Epithelial cell of esophagus (primary cell): Measurements from ENCODE around the gene MAB21L4.

Source experiments
- DNase-seq: peaks from one replicate; pipeline ENCODE4 v3.0.0; 2010; ENCODE audit warnings: low read depth
- H3K4me3 ChIP-seq: 2 replicates; pipeline ENCODE4 v1.5.1; 2011; ENCODE audit warnings: mild to moderate bottlenecking, low read length, control low read depth
- CTCF ChIP-seq: IDR thresholded peaks from 2 replicates; pipeline ENCODE4 v1.5.1; 2011; ENCODE audit warnings: low read depth, mild to moderate bottlenecking, low read length, control low read depth, inconsistent platforms; ENCODE audit not compliant: insufficient read depth; ENCODE audit errors: missing control alignments

MAB21L4 gene

GRCh38 chr2:240922245-240922981 is 26.5 kb upstream of the MAB21L4 start:
- no peak overlapping the region for H3K4me3 ChIP-seq
- TF ChIP-seq CTCF = no peak
- DNase-seq = no peak

GRCh38 chr2:240921995-240922244 is 26.0 kb upstream of the MAB21L4 start:
- TF ChIP-seq CTCF = no peak
- H3K4me3 ChIP-seq = no peak overlapping the region
- DNase-seq = no peak

GRCh38 chr2:240921311-240921994 is 25.5 kb upstream of the MAB21L4 start:
- TF ChIP-seq CTCF = no peak
- peak; percentile 77 for DNase-seq
- no peak overlapping the region for H3K4me3 ChIP-seq

- no peak for DNase-seq
- no peak for TF ChIP-seq CTCF
- no peak overlapping the region for H3K4me3 ChIP-seq
Measured at GRCh38 chr2:240920783-240921231, 24.9 kb upstream of the MAB21L4 start.

GRCh38 chr2:240919786-240920782 is 24.1 kb upstream of the MAB21L4 start:
- no peak for DNase-seq
- no peak overlapping the region for H3K4me3 ChIP-seq
- no peak for TF ChIP-seq CTCF

GRCh38 chr2:240919161-240919781 is 23.3 kb upstream of the MAB21L4 start:
- no peak for DNase-seq
- no peak for TF ChIP-seq CTCF
- no peak overlapping the region for H3K4me3 ChIP-seq
